Activated T-cell treated with anti-CD3 and anti-CD28 coated beads, Interleukin-2, amount 50 U/mL, for 72 hours (primary cell): ENCODE data around the gene SCRN1. TPM values are rescaled to one million over a fixed set of nuclear protein-coding genes. Genes with fewer than 3 reads are reported as not detected.
"Not testable (repeated sequence)": the region's sequence is repeated elsewhere in the genome, so short reads cannot be mapped to it uniquely, and the experiment has no call there.

Experiments
- ATAC-seq, 2 donors: fragments of 150-1000 bp; cut with Tn5 transposase; replicated peaks in 1 of 2; 2 replicates each; pipeline ENCODE4 v1.10.0; 2021; ENCODE audit warnings: moderate library complexity in 2 of 2, mild to moderate bottlenecking in 1 of 2
- DNase-seq, 2 donors: peaks; one replicate each; pipeline ENCODE4 v3.0.0; 2021 to 2022; ENCODE audit warnings: mixed read lengths in 1 of 2
- H3K27ac Mint-ChIP-seq: one replicate; pipeline ENCODE4 v1.8.0; 2022; ENCODE audit warnings: mild to moderate bottlenecking, moderate library complexity, mixed read lengths
- H3K27me3 Mint-ChIP-seq: one replicate; pipeline ENCODE4 v1.8.0; 2022; ENCODE audit warnings: low read depth, mixed read lengths
- H3K36me3 Mint-ChIP-seq, 2 donors: one replicate each; pipeline ENCODE4 v1.8.0; 2022; ENCODE audit warnings: mixed read lengths in 2 of 2, mild to moderate bottlenecking in 1 of 2; ENCODE audit not compliant: insufficient read depth in 2 of 2
- H3K4me1 Mint-ChIP-seq: one replicate; pipeline ENCODE4 v1.8.0; 2022; ENCODE audit warnings: low read depth, mixed read lengths
- H3K4me3 Mint-ChIP-seq, 2 donors: one replicate each; pipeline ENCODE4 v1.8.0; 2022; ENCODE audit warnings: mild to moderate bottlenecking in 2 of 2, mixed read lengths in 2 of 2, moderate library complexity in 2 of 2
- H3K9me3 Mint-ChIP-seq, 2 donors: one replicate each; pipeline ENCODE4 v1.8.0; 2022; ENCODE audit warnings: mixed read lengths in 2 of 2
- total RNA-seq, 2 donors: library from RNA; stranded (reverse); gene quantifications; one replicate each; pipeline ENCODE4 v1.2.3, GENCODE V29; 2022

SCRN1 gene
- total RNA-seq, 2 donors from 2014 or later, result 10.3 to 14.0 TPM

- no peaks in the 10 kb centered on the region for H3K9me3 Mint-ChIP-seq
- no peaks in the 10 kb centered on the region for H3K36me3 Mint-ChIP-seq
- no peak overlapping the region for H3K4me3 Mint-ChIP-seq
- H3K4me1 Mint-ChIP-seq, result peaks cover 6% of the 10 kb centered on the region
- no peak overlapping the region for H3K27ac Mint-ChIP-seq
- DNase-seq (no peak), ATAC-seq (no peak)
- H3K27me3 Mint-ChIP-seq, result peaks cover 13% of the 10 kb centered on the region
Measured at GRCh38 chr7:29972315-29972669, 17.3 kb downstream of the SCRN1 start.

GRCh38 chr7:29971566-29972314, 17.9 kb downstream of the SCRN1 start:
- no peak for ATAC-seq
- no peak overlapping the region for H3K4me3 Mint-ChIP-seq
- H3K27me3 Mint-ChIP-seq, result peaks cover 13% of the 10 kb centered on the region
- no peaks in the 10 kb centered on the region for H3K9me3 Mint-ChIP-seq
- no peak overlapping the region for H3K27ac Mint-ChIP-seq
- no peaks in the 10 kb centered on the region for H3K36me3 Mint-ChIP-seq
- DNase-seq, result no peak
- peaks cover 6% of the 10 kb centered on the region for H3K4me1 Mint-ChIP-seq

- DNase-seq (no peak), ATAC-seq (no peak)
- Mint-ChIP-seq H3K4me3 (no peak overlapping the region), H3K4me1 (peaks cover 6% of the 10 kb centered on the region), H3K27ac (no peak overlapping the region), H3K9me3 (no peaks in the 10 kb centered on the region), H3K36me3 (no peaks in the 10 kb centered on the region), H3K27me3 (peaks cover 13% of the 10 kb centered on the region)
Measured at GRCh38 chr7:29970158-29970557, 19.4 kb downstream of the SCRN1 start.

- H3K4me3 Mint-ChIP-seq, result no peak overlapping the region
- no peaks in the 10 kb centered on the region for H3K9me3 Mint-ChIP-seq
- no peak for DNase-seq
- peaks cover 6% of the 10 kb centered on the region for H3K4me1 Mint-ChIP-seq
- H3K27ac Mint-ChIP-seq, result no peak overlapping the region
- ATAC-seq, result no peak
- H3K36me3 Mint-ChIP-seq, result no peaks in the 10 kb centered on the region
- H3K27me3 Mint-ChIP-seq, result peaks cover 13% of the 10 kb centered on the region
Measured at GRCh38 chr7:29969738-29970137, 19.9 kb downstream of the SCRN1 start.

GRCh38 chr7:29968683-29969395, 20.8 kb downstream of the SCRN1 start:
- DNase-seq (no peak), ATAC-seq (no peak)
- Mint-ChIP-seq H3K27ac (no peak overlapping the region), H3K4me1 (peaks cover 6% of the 10 kb centered on the region), H3K9me3 (no peaks in the 10 kb centered on the region), H3K27me3 (peaks cover 13% of the 10 kb centered on the region), H3K36me3 (no peaks in the 10 kb centered on the region), H3K4me3 (no peak overlapping the region)

- ATAC-seq, result no peak
- H3K9me3 Mint-ChIP-seq, result no peaks in the 10 kb centered on the region
- no peaks in the 10 kb centered on the region for H3K36me3 Mint-ChIP-seq
- no peak for DNase-seq
- peaks cover 1% of the 10 kb centered on the region for H3K4me1 Mint-ChIP-seq
- peaks cover 6% of the 10 kb centered on the region for H3K27me3 Mint-ChIP-seq
- no peak overlapping the region for H3K27ac Mint-ChIP-seq
- H3K4me3 Mint-ChIP-seq, result no peak overlapping the region
Measured at GRCh38 chr7:29965030-29965429, 24.6 kb downstream of the SCRN1 start.

- no peak for DNase-seq
- H3K27ac Mint-ChIP-seq, result no peak overlapping the region
- H3K36me3 Mint-ChIP-seq, result no peaks in the 10 kb centered on the region
- H3K4me3 Mint-ChIP-seq, result no peak overlapping the region
- no peaks in the 10 kb centered on the region for H3K4me1 Mint-ChIP-seq
- no peak for ATAC-seq
- H3K9me3 Mint-ChIP-seq, result no peaks in the 10 kb centered on the region
- peaks cover 4% of the 10 kb centered on the region for H3K27me3 Mint-ChIP-seq
Measured at GRCh38 chr7:29962035-29962434, 27.6 kb downstream of the SCRN1 start.

- not testable (repeated sequence) for H3K9me3 Mint-ChIP-seq, H3K27ac Mint-ChIP-seq, DNase-seq, H3K4me3 Mint-ChIP-seq, H3K36me3 Mint-ChIP-seq, H3K4me1 Mint-ChIP-seq, ATAC-seq, H3K27me3 Mint-ChIP-seq
Measured at GRCh38 chr7:29961611-29962010, 28.0 kb downstream of the SCRN1 start.

GRCh38 chr7:29958667-29959358, 30.8 kb downstream of the SCRN1 start:
- Mint-ChIP-seq H3K27me3 (peaks cover 4% of the 10 kb centered on the region), H3K27ac (no peak overlapping the region), H3K9me3 (no peaks in the 10 kb centered on the region), H3K4me1 (peaks cover 18% of the 10 kb centered on the region), H3K36me3 (no peaks in the 10 kb centered on the region), H3K4me3 (no peak overlapping the region)
- ATAC-seq, result no peak
- no peak for DNase-seq

GRCh38 chr7:29957521-29958310, 31.9 kb downstream of the SCRN1 start:
- no peak overlapping the region for H3K4me3 Mint-ChIP-seq
- no peak for ATAC-seq
- H3K27ac Mint-ChIP-seq, result no peak overlapping the region
- no peaks in the 10 kb centered on the region for H3K9me3 Mint-ChIP-seq
- peaks cover 4% of the 10 kb centered on the region for H3K27me3 Mint-ChIP-seq
- H3K36me3 Mint-ChIP-seq, result no peaks in the 10 kb centered on the region
- DNase-seq, result no peak
- peaks cover 18% of the 10 kb centered on the region for H3K4me1 Mint-ChIP-seq

GRCh38 chr7:29956487-29956836, 33.1 kb downstream of the SCRN1 start:
- ATAC-seq, result peak; percentile 13 to 30
- H3K4me3 Mint-ChIP-seq, result peak overlapping the region; percentile 8 to 50
- H3K27me3 Mint-ChIP-seq, result peaks cover 4% of the 10 kb centered on the region
- H3K27ac Mint-ChIP-seq, result no peak overlapping the region
- peaks cover 18% of the 10 kb centered on the region for H3K4me1 Mint-ChIP-seq
- H3K9me3 Mint-ChIP-seq, result no peaks in the 10 kb centered on the region
- H3K36me3 Mint-ChIP-seq, result no peaks in the 10 kb centered on the region
- no peak for DNase-seq

- peak; percentile 80 to 82 for ATAC-seq
- no peaks in the 10 kb centered on the region for H3K36me3 Mint-ChIP-seq
- H3K4me3 Mint-ChIP-seq, result peak overlapping the region; percentile 8 to 50
- H3K4me1 Mint-ChIP-seq, result peaks cover 18% of the 10 kb centered on the region
- peaks cover 4% of the 10 kb centered on the region for H3K27me3 Mint-ChIP-seq
- H3K9me3 Mint-ChIP-seq, result no peaks in the 10 kb centered on the region
- peak; percentile 10 to 17 for DNase-seq
- no peak overlapping the region for H3K27ac Mint-ChIP-seq
Measured at GRCh38 chr7:29955799-29956486, 33.7 kb downstream of the SCRN1 start.
